ENCODE measurements around the gene KDM6A. TPM values are rescaled to one million over a fixed set of nuclear protein-coding genes. Genes with fewer than 3 reads are reported as not detected.

Gene KDM6A
- total and polyA plus RNA-seq, 2 donors (not counting 3 experiments of a cell fraction or from before 2014, with no cell fraction given): 9.0 to 20.6 TPM

DNA sequence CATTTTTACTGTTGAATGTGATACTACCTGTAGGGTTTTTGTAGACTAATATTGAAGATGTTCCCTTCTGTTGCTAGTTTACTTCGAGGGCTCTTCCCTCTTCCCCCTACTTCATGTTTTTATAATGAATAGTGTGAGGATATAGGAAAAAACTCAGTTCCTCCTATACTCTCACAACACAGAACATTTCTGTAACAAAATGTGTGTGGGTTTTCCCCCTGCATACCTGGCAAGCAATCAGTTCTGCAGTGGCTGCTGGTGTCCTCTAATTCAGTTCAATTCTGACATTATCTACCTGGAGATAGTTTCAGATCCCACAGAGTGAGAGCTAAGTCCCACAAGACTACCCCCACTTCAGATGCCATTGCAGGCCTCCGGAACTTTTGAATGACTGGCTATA, 107.9 kb downstream of the KDM6A start:
- H3K79me2 ChIP-seq (ENCODE audit: control insufficient read depth, insufficient read depth, low read length): peaks cover 18% of the 10 kb centered on the region
- no TSS peak for BruUV-seq (replicated peaks)
- no peak overlapping the region for H2AFZ ChIP-seq (ENCODE audit: low read depth, low read length)

More for the DNA sequence above, 107.9 kb downstream of the KDM6A start:
- dilution Hi-C loops (cut with MboI; ENCODE audit: extremely low pct_ligation_motif_present, low sequenced_read_pairs): no loop called here
- H3K4me2 ChIP-seq (ENCODE audit: insufficient read depth, low read length): no peak overlapping the region
- H3K4me3 ChIP-seq (replicated peaks in 1 of 3; ENCODE audit: insufficient read depth in 1 of 3, low read depth in 1 of 3, low read length in 3 of 3): no peak overlapping the region
- ChIA-PET POLR2A (no interaction called here), CTCF (no interaction called here)
- H3K9me1 ChIP-seq (replicated peaks; ENCODE audit: control insufficient read depth, extremely low read depth, insufficient read depth, low read length): no peaks in the 10 kb centered on the region
- no peaks in the 10 kb centered on the region for H3K9me3 ChIP-seq (replicated peaks; ENCODE audit: control insufficient read depth, insufficient read depth, low read length)
- no peaks in the 10 kb centered on the region for H3K27me3 ChIP-seq (ENCODE audit: control insufficient read depth in 2 of 2, insufficient read depth in 2 of 2, low read length in 2 of 2)
- TF ChIP-seq, protein P1, sequence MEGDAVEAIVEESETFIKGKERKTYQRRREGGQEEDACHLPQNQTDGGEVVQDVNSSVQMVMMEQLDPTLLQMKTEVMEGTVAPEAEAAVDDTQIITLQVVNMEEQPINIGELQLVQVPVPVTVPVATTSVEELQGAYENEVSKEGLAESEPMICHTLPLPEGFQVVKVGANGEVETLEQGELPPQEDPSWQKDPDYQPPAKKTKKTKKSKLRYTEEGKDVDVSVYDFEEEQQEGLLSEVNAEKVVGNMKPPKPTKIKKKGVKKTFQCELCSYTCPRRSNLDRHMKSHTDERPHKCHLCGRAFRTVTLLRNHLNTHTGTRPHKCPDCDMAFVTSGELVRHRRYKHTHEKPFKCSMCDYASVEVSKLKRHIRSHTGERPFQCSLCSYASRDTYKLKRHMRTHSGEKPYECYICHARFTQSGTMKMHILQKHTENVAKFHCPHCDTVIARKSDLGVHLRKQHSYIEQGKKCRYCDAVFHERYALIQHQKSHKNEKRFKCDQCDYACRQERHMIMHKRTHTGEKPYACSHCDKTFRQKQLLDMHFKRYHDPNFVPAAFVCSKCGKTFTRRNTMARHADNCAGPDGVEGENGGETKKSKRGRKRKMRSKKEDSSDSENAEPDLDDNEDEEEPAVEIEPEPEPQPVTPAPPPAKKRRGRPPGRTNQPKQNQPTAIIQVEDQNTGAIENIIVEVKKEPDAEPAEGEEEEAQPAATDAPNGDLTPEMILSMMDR (IDR thresholded peaks at IDR 0.05; ENCODE audit: extremely low read depth in 1 of 2, insufficient read depth in 1 of 2, low read depth in 1 of 2, low read length in 2 of 2): no peak
- TF ChIP-seq EZH2 (IDR thresholded peaks at IDR 0.05; ENCODE audit: borderline replicate concordance, low read depth, low read length, severe bottlenecking) (no peak), JUN (IDR thresholded peaks at IDR 0.05; ENCODE audit: borderline replicate concordance, insufficient read depth, insufficient read length, low read depth) (no peak), POLR2AphosphoS5 (IDR thresholded peaks at IDR 0.05; ENCODE audit: insufficient read depth, low read depth, low read length) (no peak), GATA2 (IDR thresholded peaks at IDR 0.05; ENCODE audit: insufficient read depth, insufficient read length, low read depth, low read length) (no peak), FOS (IDR thresholded peaks at IDR 0.05; ENCODE audit: borderline replicate concordance, insufficient read depth, low read length) (no peak), MYC (IDR thresholded peaks at IDR 0.05; ENCODE audit: low read depth, low read length) (no peak), POLR2A (IDR thresholded peaks at IDR 0.05; ENCODE audit: low read depth, low read length) (no peak)
- TF ChIP-seq, protein P2, sequence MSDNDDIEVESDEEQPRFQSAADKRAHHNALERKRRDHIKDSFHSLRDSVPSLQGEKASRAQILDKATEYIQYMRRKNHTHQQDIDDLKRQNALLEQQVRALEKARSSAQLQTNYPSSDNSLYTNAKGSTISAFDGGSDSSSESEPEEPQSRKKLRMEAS (IDR thresholded peaks at IDR 0.05; ENCODE audit: insufficient read depth, insufficient read length): no peak
- intact Hi-C loops (cut with micrococcal nuclease): no loop called here
- H3K4me1 ChIP-seq (ENCODE audit: control insufficient read depth, extremely low read depth, insufficient read depth, low read length): no peaks in the 10 kb centered on the region
- DNase-seq (ENCODE audit: low read depth, low spot score): no peak
- H3K36me3 ChIP-seq (ENCODE audit: control insufficient read depth in 2 of 2, extremely low read depth in 1 of 2, insufficient read depth in 2 of 2, low read length in 2 of 2): no peaks in the 10 kb centered on the region
- no peak overlapping the region for H3K9ac ChIP-seq (replicated peaks; ENCODE audit: extremely low read depth, insufficient read depth, low read length)
- H3K27ac ChIP-seq (ENCODE audit: insufficient read depth, low read depth, low read length): no peak overlapping the region
- no peak for FAIRE-seq
- H4K20me1 ChIP-seq (replicated peaks; ENCODE audit: control insufficient read depth, extremely low read depth, insufficient read depth, low read length): no peaks in the 10 kb centered on the region
